GM10248 (cell line): ENCODE measurements around the gene CEP152.

Experiments
- CTCF ChIA-PET: fragments of 300-600 bp; sonication (Branson Sonifier 250); formaldehyde crosslinking; extraction: SDS; loops from one replicate; lab custom pipeline; 2021; ENCODE audit warnings: antibody characterized with exemption; lab: Yijun Ruan, JAX
- POLR2A ChIA-PET: fragments of 350-650 bp; sonication (Branson Sonifier 250); formaldehyde crosslinking; extraction: SDS; loops from one replicate; lab custom pipeline; 2020; ENCODE audit warnings: antibody characterized with exemption; lab: Yijun Ruan, JAX
- DNase-seq: peaks from one replicate; pipeline ENCODE4 v3.0.0; 2012; ENCODE audit errors: extremely low spot score
- TF ChIP-seq, protein P1 (sequence below): IDR thresholded peaks from 2 replicates; pipeline ENCODE4 v1.5.1; 2012; ENCODE audit warnings: mild to moderate bottlenecking, low read depth; ENCODE audit errors: extremely low read depth, missing control alignments, control extremely low read depth

CEP152 gene

DNA sequence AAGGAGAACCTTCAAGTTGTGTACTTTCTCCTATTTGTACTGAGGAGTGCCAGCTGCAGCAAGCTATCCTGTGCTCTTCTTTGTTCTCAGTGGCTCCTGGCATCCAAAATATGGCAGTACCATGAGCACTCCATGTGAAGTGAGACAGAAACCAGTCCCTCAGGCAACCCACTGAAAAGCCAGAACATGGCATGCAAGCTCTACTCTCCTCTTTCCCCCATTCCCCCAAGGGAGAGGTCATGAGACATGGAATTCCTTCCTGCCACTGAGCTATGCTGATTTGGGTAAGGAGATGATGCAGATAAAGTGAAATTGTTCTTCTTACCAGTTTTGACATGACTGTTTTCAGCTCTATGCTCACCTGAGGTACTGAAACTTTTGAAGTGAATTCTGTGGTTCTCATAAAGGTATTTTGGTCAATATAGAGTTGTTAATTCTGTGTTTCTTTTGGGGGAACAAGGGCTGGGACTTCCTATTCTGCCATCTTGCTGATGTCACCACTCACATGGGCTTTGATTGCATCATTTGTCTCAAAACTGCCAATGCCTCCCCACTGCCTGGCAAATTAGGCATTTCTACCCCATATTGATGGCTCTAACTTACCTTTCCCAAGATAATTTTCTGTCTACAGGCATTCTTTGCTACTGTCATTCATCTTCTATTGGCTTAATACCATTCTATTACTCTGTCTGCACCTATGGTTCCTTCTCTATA lies 22.8 kb upstream of the CEP152 start:
- DNase-seq: no peak
- ChIA-PET POLR2A (no interaction called here), CTCF (interaction anchor here (1.8 to 2.1 kb wide), 2 partner anchors 20 to 69 kb away, joined by 3 to 5 read pairs; no protein-coding TSS in a partner anchor)
- TF ChIP-seq, protein P1, sequence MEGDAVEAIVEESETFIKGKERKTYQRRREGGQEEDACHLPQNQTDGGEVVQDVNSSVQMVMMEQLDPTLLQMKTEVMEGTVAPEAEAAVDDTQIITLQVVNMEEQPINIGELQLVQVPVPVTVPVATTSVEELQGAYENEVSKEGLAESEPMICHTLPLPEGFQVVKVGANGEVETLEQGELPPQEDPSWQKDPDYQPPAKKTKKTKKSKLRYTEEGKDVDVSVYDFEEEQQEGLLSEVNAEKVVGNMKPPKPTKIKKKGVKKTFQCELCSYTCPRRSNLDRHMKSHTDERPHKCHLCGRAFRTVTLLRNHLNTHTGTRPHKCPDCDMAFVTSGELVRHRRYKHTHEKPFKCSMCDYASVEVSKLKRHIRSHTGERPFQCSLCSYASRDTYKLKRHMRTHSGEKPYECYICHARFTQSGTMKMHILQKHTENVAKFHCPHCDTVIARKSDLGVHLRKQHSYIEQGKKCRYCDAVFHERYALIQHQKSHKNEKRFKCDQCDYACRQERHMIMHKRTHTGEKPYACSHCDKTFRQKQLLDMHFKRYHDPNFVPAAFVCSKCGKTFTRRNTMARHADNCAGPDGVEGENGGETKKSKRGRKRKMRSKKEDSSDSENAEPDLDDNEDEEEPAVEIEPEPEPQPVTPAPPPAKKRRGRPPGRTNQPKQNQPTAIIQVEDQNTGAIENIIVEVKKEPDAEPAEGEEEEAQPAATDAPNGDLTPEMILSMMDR: no peak

- TF ChIP-seq, protein P1: no peak
- ChIA-PET POLR2A (no interaction called here), CTCF (interaction anchor here (2.1 kb wide), 1 partner anchor 19 kb away, joined by 5 read pairs; no protein-coding TSS in a partner anchor)
- no peak for DNase-seq
Measured at GRCh38 chr15:48832648-48833047, 21.8 kb upstream of the CEP152 start.

DNA sequence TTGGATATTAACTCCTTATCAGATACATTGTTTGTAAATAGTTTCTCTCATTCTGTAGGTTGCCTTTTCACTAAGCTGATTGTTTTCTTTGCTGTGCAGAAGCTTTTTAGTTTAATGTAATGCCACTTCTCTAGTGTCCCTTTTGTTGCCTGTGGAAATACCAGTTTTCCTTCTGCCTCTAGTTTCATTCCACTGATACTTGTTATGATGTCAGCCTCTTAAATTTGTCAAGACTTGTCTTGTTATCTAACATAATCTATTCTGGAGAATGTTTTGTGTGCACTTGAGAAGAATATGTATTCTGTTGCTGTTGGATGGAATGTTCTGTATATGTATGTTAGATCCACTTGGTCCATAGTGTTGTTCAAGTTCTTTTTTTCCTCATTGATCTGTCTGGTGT lies 18.0 kb upstream of the CEP152 start:
- TF ChIP-seq, protein P1: no peak
- DNase-seq: no peak
- POLR2A ChIA-PET: no interaction called here
- CTCF ChIA-PET: no interaction called here

- no peak for DNase-seq
- ChIA-PET CTCF (no interaction called here), POLR2A (no interaction called here)
- TF ChIP-seq, protein P1: no peak
Measured at GRCh38 chr15:48828471-48828870, 17.6 kb upstream of the CEP152 start.

DNA sequence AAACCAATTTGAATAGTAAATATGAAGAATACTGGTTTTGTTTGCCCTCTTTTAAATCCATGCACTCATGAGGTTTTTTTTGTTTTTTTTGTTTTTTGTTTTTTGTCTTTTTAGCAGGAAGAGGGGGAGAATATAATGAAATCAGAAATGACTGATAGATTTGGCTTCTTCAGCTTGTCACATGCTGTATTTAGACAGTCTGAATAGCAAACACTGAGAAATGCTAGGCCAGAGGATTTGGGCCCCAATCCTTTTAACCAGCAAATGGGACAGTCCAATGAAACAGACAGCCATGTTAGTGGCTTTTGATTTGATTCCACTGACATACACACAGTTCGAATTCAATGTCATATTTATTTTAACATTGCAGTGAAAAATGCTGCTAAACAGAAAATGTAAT lies 14.2 kb upstream of the CEP152 start:
- ChIA-PET CTCF (no interaction called here), POLR2A (no interaction called here)
- DNase-seq: no peak
- TF ChIP-seq, protein P1: no peak

DNA sequence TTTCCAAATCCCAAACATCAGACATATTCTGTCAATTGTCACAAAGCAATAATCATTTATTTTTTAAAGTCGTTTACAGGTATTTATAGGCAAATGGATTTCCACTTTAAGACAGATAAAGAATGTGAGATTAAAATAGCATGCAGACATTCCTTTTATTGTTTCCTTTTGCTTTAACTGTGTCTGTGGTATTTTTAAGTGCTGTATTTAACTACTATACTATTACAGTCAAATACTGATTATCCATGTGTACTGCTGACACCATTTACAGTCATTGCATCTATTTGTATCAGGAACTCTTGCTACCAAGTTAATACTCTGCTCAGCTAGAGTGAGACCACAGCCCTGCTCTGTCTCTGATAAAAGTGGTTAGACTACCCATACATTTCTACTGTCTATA lies 12.8 kb upstream of the CEP152 start:
- ChIA-PET CTCF (no interaction called here), POLR2A (no interaction called here)
- TF ChIP-seq, protein P1: no peak
- DNase-seq: no peak

GRCh38 chr15:48823237-48823636 lies 12.4 kb upstream of the CEP152 start:
- DNase-seq: no peak
- TF ChIP-seq, protein P1: no peak
- ChIA-PET CTCF (no interaction called here), POLR2A (no interaction called here)
